Measurements from ENCODE around the gene SMIM8.

DNA sequence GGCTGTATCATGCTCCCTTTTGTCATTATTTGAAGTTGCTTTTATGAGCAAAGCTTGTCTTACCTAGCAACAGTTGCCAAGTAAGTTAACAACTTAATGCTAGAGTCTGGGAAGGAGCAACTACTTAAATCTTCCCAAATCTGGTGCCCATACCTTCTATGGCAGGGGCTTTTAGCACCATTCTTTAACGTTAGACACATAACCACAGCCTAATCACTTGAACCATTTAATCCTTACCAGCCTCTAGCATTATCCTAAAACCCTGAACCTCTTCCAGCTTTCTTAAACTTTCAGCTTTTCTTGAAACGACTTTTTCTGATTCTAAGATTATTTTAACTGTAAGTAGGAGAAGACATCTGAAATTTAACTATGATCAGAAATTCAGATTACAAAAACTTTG lies 22.3 kb downstream of the SMIM8 start, which contains the start of gene C6orf163:
- TF ChIP-seq, protein P1, sequence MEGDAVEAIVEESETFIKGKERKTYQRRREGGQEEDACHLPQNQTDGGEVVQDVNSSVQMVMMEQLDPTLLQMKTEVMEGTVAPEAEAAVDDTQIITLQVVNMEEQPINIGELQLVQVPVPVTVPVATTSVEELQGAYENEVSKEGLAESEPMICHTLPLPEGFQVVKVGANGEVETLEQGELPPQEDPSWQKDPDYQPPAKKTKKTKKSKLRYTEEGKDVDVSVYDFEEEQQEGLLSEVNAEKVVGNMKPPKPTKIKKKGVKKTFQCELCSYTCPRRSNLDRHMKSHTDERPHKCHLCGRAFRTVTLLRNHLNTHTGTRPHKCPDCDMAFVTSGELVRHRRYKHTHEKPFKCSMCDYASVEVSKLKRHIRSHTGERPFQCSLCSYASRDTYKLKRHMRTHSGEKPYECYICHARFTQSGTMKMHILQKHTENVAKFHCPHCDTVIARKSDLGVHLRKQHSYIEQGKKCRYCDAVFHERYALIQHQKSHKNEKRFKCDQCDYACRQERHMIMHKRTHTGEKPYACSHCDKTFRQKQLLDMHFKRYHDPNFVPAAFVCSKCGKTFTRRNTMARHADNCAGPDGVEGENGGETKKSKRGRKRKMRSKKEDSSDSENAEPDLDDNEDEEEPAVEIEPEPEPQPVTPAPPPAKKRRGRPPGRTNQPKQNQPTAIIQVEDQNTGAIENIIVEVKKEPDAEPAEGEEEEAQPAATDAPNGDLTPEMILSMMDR (IDR thresholded peaks at IDR 0.05) = no peak
- no peak for TF ChIP-seq POLR2A (IDR thresholded peaks at IDR 0.05; ENCODE audit: low read depth)
- TF ChIP-seq EP300 (IDR thresholded peaks at IDR 0.05) = no peak

Data from esophagus muscularis mucosa (tissue), 4 donors.